HG02938 (cell line): ENCODE data around the gene CCDC74B.
"Not testable (repeated sequence)": the region's sequence is repeated elsewhere in the genome, so short reads cannot be mapped to it uniquely, and the experiment has no call there.

Source experiments
- ATAC-seq: cut with Tn5 transposase; IDR thresholded peaks from one replicate; pipeline ENCODE4 v1.9.1; 2021; ENCODE audit warnings: mild to moderate bottlenecking, moderate library complexity; ENCODE audit not compliant: unreplicated experiment

The CCDC74B gene

GRCh38 chr2:130151145-130151512 is 6.2 kb upstream of the CCDC74B start:
- not testable (repeated sequence) for ATAC-seq

- no peak for ATAC-seq
These were observed 5.6 kb upstream of the CCDC74B start for GRCh38 chr2:130150181-130151144.

GRCh38 chr2:130148515-130148914 is 3.6 kb upstream of the CCDC74B start:
- not testable (repeated sequence) for ATAC-seq

- not testable (repeated sequence) for ATAC-seq
These were observed 1.5 kb downstream of the CCDC74B start for GRCh38 chr2:130143266-130144039.

- ATAC-seq: not testable (repeated sequence)
These were observed 2.3 kb downstream of the CCDC74B start for GRCh38 chr2:130142396-130143265.

GRCh38 chr2:130141645-130142370 is 3.1 kb downstream of the CCDC74B start:
- ATAC-seq: not testable (repeated sequence)

- ATAC-seq: not testable (repeated sequence)
These were observed 3.9 kb downstream of the CCDC74B start for GRCh38 chr2:130141002-130141401.

- not testable (repeated sequence) for ATAC-seq
These were observed 4.4 kb downstream of the CCDC74B start for GRCh38 chr2:130140516-130140915.

- not testable (repeated sequence) for ATAC-seq
These were observed 5.3 kb downstream of the CCDC74B start for GRCh38 chr2:130139331-130140280.

- ATAC-seq: not testable (repeated sequence)
These were observed 6.1 kb downstream of the CCDC74B start for GRCh38 chr2:130138841-130139251.

- not testable (repeated sequence) for ATAC-seq
These were observed 6.6 kb downstream of the CCDC74B start for GRCh38 chr2:130138326-130138725.

GRCh38 chr2:130137118-130137517 is 7.8 kb downstream of the CCDC74B start:
- ATAC-seq: not testable (repeated sequence)

- not testable (repeated sequence) for ATAC-seq
These were observed 8.4 kb downstream of the CCDC74B start for GRCh38 chr2:130136546-130136945.

GRCh38 chr2:130135692-130136541 is 9.0 kb downstream of the CCDC74B start:
- no peak for ATAC-seq

GRCh38 chr2:130129120-130129829 is 15.6 kb downstream of the CCDC74B start, which contains the start of gene POTEF:
Gene POTEF, minus strand, starts transcription at chr2:130129222. Its CDS starts 8,707 bp downstream, at chr2:130120515.
- not testable (repeated sequence) for ATAC-seq

GRCh38 chr2:130128464-130128863 is 16.4 kb downstream of the CCDC74B start:
- not testable (repeated sequence) for ATAC-seq

GRCh38 chr2:130127726-130128125 is 17.2 kb downstream of the CCDC74B start:
- ATAC-seq: not testable (repeated sequence)
